GM12878 (cell line): ENCODE data around the gene HEXIM2. TPM values are rescaled to one million over a fixed set of nuclear protein-coding genes. Genes with fewer than 3 reads are reported as not detected.

Experiments used
- ATAC-seq: fragments of 200-7000 bp; cut with Tn5 transposase; 3 replicates; pipeline ENCODE4 v1.9.1; 2020; ENCODE audit warnings: mild to moderate bottlenecking, moderate library complexity
- BruUV-seq: library from RNA; stranded (reverse); fragments of 400-500 nt; replicated peaks from 2 replicates; lab custom pipeline; 2021; lab: Mats Ljungman, UMichigan
- CTCF ChIA-PET: fragments of 300-600 bp; sonication (Branson Sonifier 250); formaldehyde crosslinking; extraction: SDS; loops from one replicate; lab custom pipeline; 2021; ENCODE audit warnings: inconsistent platforms; lab: Yijun Ruan, JAX
- POLR2A ChIA-PET: fragments of 350-600 bp; formaldehyde crosslinking; extraction: SDS; loops from one replicate; lab custom pipeline; 2021; ENCODE audit warnings: inconsistent platforms; lab: Charles Lee
- RAD21 ChIA-PET: fragments of 300-600 bp; sonication (Branson Sonifier 250); formaldehyde crosslinking; loops from one replicate; lab custom pipeline; 2023; ENCODE audit warnings: antibody characterized with exemption; ENCODE audit not compliant: unreplicated experiment; lab: Charles Lee
- SMC1A ChIA-PET: fragments of 300-600 bp; sonication (Branson Sonifier 250); formaldehyde crosslinking; loops from one replicate; lab custom pipeline; 2023; ENCODE audit not compliant: unreplicated experiment, uncharacterized antibody; lab: Charles Lee
- DNase-seq: peaks from one replicate; pipeline ENCODE4 v3.0.0-alpha.2; 2011; ENCODE audit warnings: low read depth, low spot score
- FAIRE-seq: peaks from 3 replicates; lab custom pipeline; 2011; peaks lifted over from hg19 to GRCh38; lab: Jason Lieb, UNC
- H2AFZ ChIP-seq: 2 replicates; pipeline ENCODE4 v1.6.0; 2011; ENCODE audit warnings: low read depth, low read length, control low read depth; ENCODE audit not compliant: control insufficient read depth
- H3K27ac ChIP-seq: 2 replicates; pipeline ENCODE4 v1.5.1; 2011; ENCODE audit warnings: control low read depth; ENCODE audit not compliant: control insufficient read depth, insufficient read depth
- H3K27me3 ChIP-seq, 2 experiments: replicated peaks in 1 of 2; 2 replicates each; pipeline versions ENCODE4 v1.6.0 to v1.6.1; 2011; ENCODE audit warnings: low read length in 1 of 2; ENCODE audit not compliant: control insufficient read depth in 2 of 2, insufficient read depth in 2 of 2
- H3K36me3 ChIP-seq, 2 experiments: 2 replicates each; pipeline ENCODE4 v1.5.1; 2011; ENCODE audit warnings: low read length in 1 of 2; ENCODE audit not compliant: control insufficient read depth in 2 of 2, insufficient read depth in 2 of 2
- H3K4me1 ChIP-seq: 2 replicates; pipeline ENCODE4 v1.6.1; 2011; ENCODE audit warnings: mild to moderate bottlenecking, low read length, moderate library complexity, mixed read lengths; ENCODE audit not compliant: control insufficient read depth, insufficient read depth
- H3K4me2 ChIP-seq: 2 replicates; pipeline ENCODE4 v1.6.0; 2011; ENCODE audit warnings: control low read depth; ENCODE audit not compliant: control insufficient read depth, insufficient read depth
- H3K4me3 ChIP-seq: fragments of 200-600 bp; sonication (generic); 2 replicates; pipeline ENCODE4 v1.5.1; 2016
- H3K79me2 ChIP-seq: 2 replicates; pipeline ENCODE4 v1.6.0; 2011; ENCODE audit warnings: low read length; ENCODE audit not compliant: control insufficient read depth, insufficient read depth
- H3K9ac ChIP-seq: 2 replicates; pipeline ENCODE4 v1.8.0; 2011; ENCODE audit warnings: low read length, control low read depth, mixed read lengths; ENCODE audit not compliant: control insufficient read depth, insufficient read depth
- H3K9me3 ChIP-seq: replicated peaks from 3 replicates; pipeline ENCODE4 v1.5.1; 2011; ENCODE audit warnings: mild to moderate bottlenecking, low read length; ENCODE audit not compliant: control insufficient read depth, insufficient read depth
- H4K20me1 ChIP-seq: 2 replicates; pipeline ENCODE4 v1.6.0; 2011; ENCODE audit not compliant: control insufficient read depth, insufficient read depth
- ETV6 ChIP-seq, 2 experiments: fragments of 450-650 bp in 1 of 2; IDR thresholded peaks in 1 of 2; conservative IDR thresholded peaks in 1 of 2; 2 replicates each; pipeline ENCODE4 v1.6.1; 2014; ENCODE audit warnings: antibody characterized with exemption in 1 of 2, borderline replicate concordance in 1 of 2, low read depth in 1 of 2, mild to moderate bottlenecking in 1 of 2, moderate library complexity in 1 of 2
- MEF2A ChIP-seq: IDR thresholded peaks from 2 replicates; pipeline ENCODE4 v1.6.1; 2011; ENCODE audit warnings: low read depth, mild to moderate bottlenecking, low read length, moderate library complexity; ENCODE audit not compliant: insufficient read depth
- MTA2 ChIP-seq: fragments of 450-650 bp; IDR thresholded peaks from 2 replicates; pipeline ENCODE4 v1.6.1; 2016; ENCODE audit warnings: low read depth, mild to moderate bottlenecking, moderate library complexity
- MTA3 ChIP-seq: IDR thresholded peaks from 2 replicates; pipeline ENCODE4 v1.6.1; 2012; ENCODE audit warnings: low read length, inconsistent platforms, borderline replicate concordance
- PAX5 ChIP-seq: IDR thresholded peaks from 2 replicates; pipeline ENCODE4 v1.6.1; 2011; ENCODE audit warnings: low read depth, low read length, borderline replicate concordance
- PKNOX1 ChIP-seq: fragments of 450-650 bp; IDR thresholded peaks from 2 replicates; pipeline ENCODE4 v1.6.1; 2016; ENCODE audit warnings: mild to moderate bottlenecking
- REST ChIP-seq: IDR thresholded peaks from 2 replicates; pipeline ENCODE4 v1.6.1; 2012; ENCODE audit warnings: mild to moderate bottlenecking, low read depth, low read length
- SIX5 ChIP-seq: IDR thresholded peaks from 2 replicates; pipeline ENCODE4 v1.6.1; 2011; ENCODE audit warnings: mild to moderate bottlenecking, low read depth, low read length, moderate library complexity; ENCODE audit not compliant: severe bottlenecking
- SMARCA5 ChIP-seq: fragments of 450-650 bp; IDR thresholded peaks from 2 replicates; pipeline ENCODE4 v1.6.1; 2017; ENCODE audit warnings: mild to moderate bottlenecking
- STAT1 ChIP-seq: fragments of 450-650 bp; conservative IDR thresholded peaks from 2 replicates; pipeline ENCODE4 v1.6.1; 2014; ENCODE audit warnings: antibody characterized with exemption, mild to moderate bottlenecking
- WGBS: methylation state at CpG from one replicate; pipeline ENCODE4 v1.1.6; 2016; ENCODE audit warnings: low lambda C conversion rate; ENCODE audit not compliant: insufficient replicate concordance, insufficient coverage; ENCODE audit errors: missing lambda C conversion rate; 5-methylcytosine and 5-hydroxymethylcytosine counted together
- in situ Hi-C: fragments of 300-500 bp; cut with MboI; formaldehyde crosslinking; loops from 9 replicates; pipeline ENCODE4 v1.14.3; 2018; ENCODE audit warnings: mixed read lengths
- intact Hi-C: fragments of 100-400 bp; cut with micrococcal nuclease; formaldehyde crosslinking; loops from one replicate; pipeline ENCODE4 v1.14.2; 2022; ENCODE audit not compliant: unreplicated experiment
- polyA plus RNA-seq, 11 experiments: library from polyadenylated mRNA; depleted of rRNA in 4 of 11; unstranded in 6 of 11; stranded (reverse) in 5 of 11; fragments of >200 nt; fragmentation: Nextera tagmentation in 4 of 11; fragmentation: Illumina TruSeq in 1 of 11; extraction: Ambion mirVana in 4 of 11; extraction: Trizol in 1 of 11; gene quantifications; 1 replicate in 1 of 11; 2 replicates in 10 of 11; pipeline versions ENCODE4 v1.2.1 to v1.2.3, GENCODE V29; 2011 to 2016; ENCODE audit warnings: inconsistent platforms in 2 of 11, missing spikeins in 2 of 11, low read depth in 1 of 11
- total RNA-seq, 4 experiments: library from RNA; depleted of rRNA in 3 of 4; stranded (reverse); fragments of >200 nt in 3 of 4; fragmentation: Illumina TruSeq in 1 of 4; extraction: Trizol in 1 of 4; gene quantifications; 2 replicates each; pipeline versions ENCODE4 v1.2.1 to v1.2.3, GENCODE V29; 2013 to 2021

The HEXIM2 gene
- total and polyA plus RNA-seq, 10 of the 15 experiments (the other 5 are each of a cell fraction or from before 2014, with no cell fraction given) = 0.10 to 10.3 (median 6.4) TPM

GRCh38 chr17:45118691-45119090, 43.0 kb upstream of the HEXIM2 start:
- ChIA-PET CTCF (interaction anchor here (1.1 to 3.0 kb wide), 2 partner anchors 17 to 198 kb away, joined by 3 to 11 read pairs; partner anchors contain the start of gene ACBD4), RAD21 (no interaction called here), SMC1A (interaction anchor here (1.1 kb wide), 1 partner anchor 68 kb away, joined by 3 read pairs; no protein-coding TSS in a partner anchor)
- no peaks in the 10 kb centered on the region for H3K36me3 ChIP-seq
- no peak overlapping the region for H3K4me3 ChIP-seq
- H3K9me3 ChIP-seq = no peaks in the 10 kb centered on the region
- DNase-seq (no peak), ATAC-seq (no peak), FAIRE-seq (no peak)
- H3K27me3 ChIP-seq = no peaks in the 10 kb centered on the region
- H2AFZ ChIP-seq = no peak overlapping the region
- no peak overlapping the region for H3K4me2 ChIP-seq
- no peak overlapping the region for H3K27ac ChIP-seq
- in situ Hi-C loops = no loop called here
- H3K9ac ChIP-seq = no peak overlapping the region
- no peaks in the 10 kb centered on the region for H3K79me2 ChIP-seq
- intact Hi-C loops = no loop called here
- no peaks in the 10 kb centered on the region for H3K4me1 ChIP-seq
- BruUV-seq = no TSS peak
- WGBS = 45% methylated on average over 23 of the region's 23 CpGs
- TF ChIP-seq STAT1 (no peak), MEF2A (no peak), ETV6 (conservative IDR thresholded peaks at IDR 0.05 in 1 of 2, IDR thresholded peaks at IDR 0.05 in 1 of 2; ENCODE audit: borderline replicate concordance in 1 of 2, low read depth in 1 of 2) (no peak), REST (no peak), MTA3 (no peak), PKNOX1 (no peak), SIX5 (no peak), MTA2 (no peak), PAX5 (no peak), SMARCA5 (no peak)
- TF ChIP-seq, all 136 proteins: peak for 0
- POLR2A ChIA-PET = interaction anchor here (0.6 kb wide), 1 partner anchor 15 kb away, joined by 6 read pairs; no protein-coding TSS in a partner anchor
- H4K20me1 ChIP-seq = no peaks in the 10 kb centered on the region
